H1 (cell line): ENCODE data around the gene ACTN4. TPM values are rescaled to one million over a fixed set of nuclear protein-coding genes. Genes with fewer than 3 reads are reported as not detected.

ENCODE experiments used
- CTCF ChIA-PET: fragments of 300-600 bp; sonication (Branson Sonifier 250); formaldehyde crosslinking; loops from one replicate; lab custom pipeline; 2021; ENCODE audit not compliant: partially characterized antibody; lab: Charles Lee
- POLR2A ChIA-PET: fragments of 300-600 bp; sonication (Branson Sonifier 250); formaldehyde crosslinking; loops from one replicate; lab custom pipeline; 2021; ENCODE audit warnings: inconsistent platforms; ENCODE audit not compliant: partially characterized antibody; lab: Charles Lee
- DNase-seq, 2 experiments: peaks; one replicate each; pipeline versions ENCODE4 v3.0.0 to v3.0.0-alpha.2; 2010 to 2022; ENCODE audit warnings: low spot score in 2 of 2, low read depth in 1 of 2, mixed read lengths in 1 of 2
- FAIRE-seq: peaks from 2 replicates; lab custom pipeline; 2011; peaks lifted over from hg19 to GRCh38; lab: Jason Lieb, UNC
- H2AFZ ChIP-seq: 2 replicates; pipeline ENCODE4 v1.8.1; 2012; ENCODE audit warnings: low read length, inconsistent platforms
- H2AK5ac ChIP-seq: 2 replicates; pipeline ENCODE4 v1.6.1; 2013; ENCODE audit warnings: low read depth, low read length
- H2BK120ac ChIP-seq: replicated peaks from 2 replicates; pipeline ENCODE3; 2013; ENCODE audit warnings: low read depth, low read length, inconsistent platforms
- H2BK12ac ChIP-seq: 2 replicates; pipeline ENCODE4 v1.6.1; 2013; ENCODE audit warnings: low read depth, low read length
- H2BK15ac ChIP-seq: 2 replicates; pipeline ENCODE4 v1.6.1; 2013; ENCODE audit warnings: low read length
- H2BK20ac ChIP-seq: 2 replicates; pipeline ENCODE4 v1.6.1; 2013; ENCODE audit warnings: low read length
- H2BK5ac ChIP-seq: 2 replicates; pipeline ENCODE4 v1.6.1; 2013; ENCODE audit warnings: low read depth, low read length
- H3K14ac ChIP-seq: 2 replicates; pipeline ENCODE4 v1.6.1; 2013; ENCODE audit warnings: inconsistent platforms; ENCODE audit not compliant: insufficient read length
- H3K18ac ChIP-seq: 2 replicates; pipeline ENCODE4 v1.6.1; 2013; ENCODE audit warnings: low read length; ENCODE audit errors: extremely low read depth
- H3K23ac ChIP-seq: 2 replicates; pipeline ENCODE4 v1.6.1; 2013; ENCODE audit warnings: inconsistent platforms; ENCODE audit not compliant: insufficient read length
- H3K23me2 ChIP-seq: 2 replicates; pipeline ENCODE4 v1.6.1; 2013; ENCODE audit warnings: low read depth, low read length
- H3K27ac ChIP-seq: 2 replicates; pipeline ENCODE4 v1.6.1; 2011; ENCODE audit warnings: low read depth, low read length, inconsistent platforms
- H3K27me3 ChIP-seq, 4 experiments: replicated peaks in 1 of 4; 1 replicate in 1 of 4; 2 replicates in 3 of 4; pipeline versions ENCODE4 v1.6.1 to v1.8.1; 2011 to 2013; ENCODE audit warnings: low read length in 3 of 4, mild to moderate bottlenecking in 3 of 4, inconsistent platforms in 2 of 4, mixed read lengths in 2 of 4, moderate library complexity in 1 of 4; ENCODE audit not compliant: control insufficient read depth in 3 of 4, insufficient read depth in 3 of 4; ENCODE audit errors: extremely low read depth in 1 of 4
- H3K36me3 ChIP-seq, 4 experiments: 2 replicates each; pipeline versions ENCODE4 v1.6.1 to v1.8.1; 2011 to 2013; ENCODE audit warnings: mild to moderate bottlenecking in 4 of 4, low read length in 3 of 4, moderate library complexity in 2 of 4, control low read depth in 1 of 4, inconsistent platforms in 1 of 4; ENCODE audit not compliant: insufficient read depth in 4 of 4, control insufficient read depth in 2 of 4
- H3K4ac ChIP-seq: replicated peaks from 2 replicates; pipeline ENCODE3; 2013; ENCODE audit warnings: low read length, low read depth, mixed read lengths, inconsistent platforms; ENCODE audit not compliant: insufficient read length
- H3K4me1 ChIP-seq, 4 experiments: replicated peaks in 1 of 4; 1 replicate in 1 of 4; 2 replicates in 3 of 4; pipeline versions ENCODE4 v1.6.1 to v1.8.1; 2011 to 2013; ENCODE audit warnings: low read length in 3 of 4, inconsistent platforms in 2 of 4, mixed read lengths in 1 of 4; ENCODE audit not compliant: insufficient read depth in 4 of 4, control insufficient read depth in 3 of 4
- H3K4me2 ChIP-seq, 2 experiments: 2 replicates each; pipeline versions ENCODE4 v1.6.1 to v1.8.1; 2011 to 2013; ENCODE audit warnings: low read depth in 2 of 2, low read length in 2 of 2, control low read depth in 1 of 2, inconsistent platforms in 1 of 2, mild to moderate bottlenecking in 1 of 2; ENCODE audit not compliant: insufficient read depth in 1 of 2
- H3K4me3 ChIP-seq, 4 experiments: fragments of 200-600, 300-600 bp in 1 of 4; sonication (generic), shearing (Covaris generic), sonication (Bioruptor Twin) in 1 of 4; 2 replicates each; pipeline versions ENCODE4 v1.5.1 to v1.8.1; 2011 to 2016; ENCODE audit warnings: low read length in 4 of 4, low read depth in 3 of 4, control low read depth in 2 of 4, inconsistent platforms in 2 of 4, mild to moderate bottlenecking in 2 of 4, mixed read lengths in 1 of 4, moderate library complexity in 1 of 4; ENCODE audit not compliant: insufficient read depth in 2 of 4; ENCODE audit errors: extremely low read depth in 1 of 4
- H3K56ac ChIP-seq: replicated peaks from 2 replicates; pipeline ENCODE3; 2013; ENCODE audit warnings: low read depth, mild to moderate bottlenecking, mixed read lengths, low read length, inconsistent platforms; ENCODE audit not compliant: insufficient read length
- H3K79me1 ChIP-seq: 2 replicates; pipeline ENCODE4 v1.6.1; 2013; ENCODE audit warnings: low read depth, low read length, control low read depth
- H3K79me2 ChIP-seq, 2 experiments: 2 replicates each; pipeline versions ENCODE4 v1.6.1 to v1.8.1; 2012 to 2013; ENCODE audit warnings: low read length in 2 of 2, mild to moderate bottlenecking in 2 of 2, inconsistent platforms in 1 of 2; ENCODE audit not compliant: insufficient read depth in 2 of 2, control insufficient read depth in 1 of 2
- H3K9ac ChIP-seq, 4 experiments: replicated peaks in 1 of 4; 1 replicate in 1 of 4; 2 replicates in 3 of 4; pipeline versions ENCODE4 v1.6.1 to v1.8.1; 2011 to 2013; ENCODE audit warnings: low read depth in 3 of 4, low read length in 3 of 4, control low read depth in 2 of 4, mild to moderate bottlenecking in 2 of 4, moderate library complexity in 2 of 4, inconsistent platforms in 1 of 4; ENCODE audit errors: extremely low read depth in 1 of 4
- H3K9me3 ChIP-seq, 2 experiments: 2 replicates each; pipeline versions ENCODE4 v1.6.1 to v1.8.1; 2012 to 2013; ENCODE audit warnings: mild to moderate bottlenecking in 2 of 2, moderate library complexity in 2 of 2, control low read depth in 1 of 2, inconsistent platforms in 1 of 2, low read depth in 1 of 2, low read length in 1 of 2, mixed read lengths in 1 of 2; ENCODE audit not compliant: insufficient read depth in 2 of 2
- H4K20me1 ChIP-seq, 2 experiments: replicated peaks in 1 of 2; 2 replicates each; pipeline versions ENCODE3 to v1.8.1; 2011 to 2013; ENCODE audit warnings: inconsistent platforms in 2 of 2, low read length in 2 of 2, mild to moderate bottlenecking in 1 of 2; ENCODE audit not compliant: insufficient read depth in 2 of 2, control insufficient read depth in 1 of 2
- H4K5ac ChIP-seq: 2 replicates; pipeline ENCODE4 v1.6.1; 2013; ENCODE audit warnings: low read length, low read depth, mixed read lengths, inconsistent platforms; ENCODE audit not compliant: insufficient read length
- H4K8ac ChIP-seq: 2 replicates; pipeline ENCODE4 v1.8.0; 2013; ENCODE audit warnings: mild to moderate bottlenecking, moderate library complexity, low read length, inconsistent platforms; ENCODE audit not compliant: insufficient read depth; ENCODE audit errors: extremely low read depth
- H4K91ac ChIP-seq: replicated peaks from 2 replicates; pipeline ENCODE3; 2013; ENCODE audit warnings: low read length, mixed read lengths, inconsistent platforms; ENCODE audit not compliant: insufficient read length
- CHD2 ChIP-seq: IDR thresholded peaks from 2 replicates; pipeline ENCODE4 v1.6.1; 2012; ENCODE audit warnings: low read length, improper control_type of control experiment
- SP1 ChIP-seq: IDR thresholded peaks from 2 replicates; pipeline ENCODE4 v1.6.1; 2011; ENCODE audit warnings: low read depth, low read length
- WGBS, 2 experiments: shearing (Covaris generic) in 1 of 2; methylation state at CpG; one replicate each; pipeline versions ENCODE4 v1.1.6 to v1.1.7; 2013 to 2015; ENCODE audit warnings: low lambda C conversion rate in 2 of 2, mixed read lengths in 2 of 2, inconsistent platforms in 1 of 2, low coverage in 1 of 2, missing lambda C conversion rate in 1 of 2; ENCODE audit not compliant: insufficient replicate concordance in 2 of 2, insufficient coverage in 1 of 2, insufficient read length in 1 of 2; ENCODE audit errors: extremely low coverage in 1 of 2, missing lambda C conversion rate in 1 of 2; 5-methylcytosine and 5-hydroxymethylcytosine counted together
- polyA plus RNA-seq, 7 experiments: library from polyadenylated mRNA; depleted of rRNA in 3 of 7; stranded (reverse) in 5 of 7; unstranded in 2 of 7; fragments of >200 nt in 5 of 7; fragments of 200-250 nt in 2 of 7; gene quantifications; 1 replicate in 5 of 7; 2 replicates in 1 of 7; 4 replicates in 1 of 7; pipeline versions ENCODE4 v1.2.1 to v1.2.3, GENCODE V29; 2011 to 2013; ENCODE audit warnings: missing spikeins in 2 of 7, mixed read lengths in 2 of 7
- total RNA-seq: library from RNA; stranded (reverse); fragmentation: NEBNext Ultra II Directional; extraction: Animal tissue kit (Norgen Biotek cat#: 25700); gene quantifications from 2 replicates; pipeline ENCODE4 v1.2.1, GENCODE V29; 2021

Gene ACTN4
- total and polyA plus RNA-seq, 2 of the 8 experiments (the other 6 are each of a cell fraction or from before 2014, with no cell fraction given), result 211 to 520 TPM

DNA sequence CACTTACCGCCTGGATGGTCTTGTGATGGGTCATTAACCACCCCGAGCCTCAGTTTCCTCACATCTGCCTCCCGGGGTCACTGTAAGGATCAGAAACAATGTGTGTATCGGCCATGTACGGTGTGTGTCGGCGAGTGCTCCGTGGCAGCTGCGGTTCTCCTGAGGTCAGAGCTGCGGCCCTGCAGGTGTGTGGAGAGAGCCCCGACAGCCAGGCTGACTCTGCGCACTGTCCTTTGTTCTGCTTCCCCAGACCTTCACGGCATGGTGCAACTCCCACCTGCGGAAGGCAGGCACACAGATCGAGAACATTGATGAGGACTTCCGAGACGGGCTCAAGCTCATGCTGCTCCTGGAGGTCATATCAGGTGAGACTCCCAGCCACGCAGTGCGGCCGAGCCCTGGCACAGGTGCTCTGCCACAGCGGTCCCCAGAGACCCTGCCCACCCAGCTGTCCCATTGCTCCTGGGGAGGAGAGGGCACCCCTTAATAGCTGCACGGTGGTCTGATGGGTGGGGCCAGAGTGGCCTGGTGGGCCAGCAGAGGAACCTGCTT, 53.0 kb downstream of the ACTN4 start:
- H3K4me2 ChIP-seq, result no peak overlapping the region
- H3K4ac ChIP-seq, result no peak overlapping the region
- WGBS, 2 experiments, result 93% methylated on average over 18 of the region's 22 CpGs; no CpG with 5 or more reads in 1 of the 2 experiments
- no peak overlapping the region for H3K9ac ChIP-seq
- no peak overlapping the region for H3K56ac ChIP-seq
- H2AK5ac ChIP-seq, result no peak overlapping the region
- no peak overlapping the region for H2AFZ ChIP-seq
- H3K27me3 ChIP-seq, result no peaks in the 10 kb centered on the region; a peak in 1 of 7 replicates
- no peaks in the 10 kb centered on the region for H3K23me2 ChIP-seq
- no peak overlapping the region for H4K91ac ChIP-seq
- no peaks in the 10 kb centered on the region for H3K9me3 ChIP-seq
- no peak for DNase-seq
- H3K14ac ChIP-seq, result no peak overlapping the region
- no peak overlapping the region for H2BK12ac ChIP-seq
- no peak overlapping the region for H2BK20ac ChIP-seq
- H2BK120ac ChIP-seq, result no peak overlapping the region
- H4K20me1 ChIP-seq, result peaks cover 20 to 29% of the 10 kb centered on the region in 2 experiments
- ChIA-PET POLR2A (interaction anchor here (0.7 to 3.5 kb wide), 9 partner anchors 10 to 52 kb away, joined by 3 to 15 read pairs (median 6); partner anchors contain the start of gene ACTN4), CTCF (interaction anchor here (0.8 to 6.2 kb wide), 7 partner anchors 10 to 69 kb away, joined by 3 to 39 read pairs (median 6); no protein-coding TSS in a partner anchor)
- H2BK5ac ChIP-seq, result 0 out of 2 replicates have a peak overlapping the region, but pooled peaks have one; percentile 10
- no peak overlapping the region for H4K5ac ChIP-seq
- no peak for FAIRE-seq
- no peak overlapping the region for H3K23ac ChIP-seq
- H2BK15ac ChIP-seq, result no peak overlapping the region
- H4K8ac ChIP-seq, result no peak overlapping the region
- peaks cover 0 to 43% of the 10 kb centered on the region in 2 experiments; a peak in 2 of 4 replicates for H3K79me2 ChIP-seq
- H3K18ac ChIP-seq, result no peak overlapping the region
- no peak overlapping the region for H3K4me3 ChIP-seq
- H3K36me3 ChIP-seq, result peaks cover 18 to 44% (median 26%) of the 10 kb centered on the region in 4 experiments
- peaks cover 30% of the 10 kb centered on the region for H3K79me1 ChIP-seq
- H3K27ac ChIP-seq, result no peak overlapping the region
- peaks cover 0 to 16% (median 9%) of the 10 kb centered on the region in 4 experiments; a peak in 5 of 7 replicates for H3K4me1 ChIP-seq
- TF ChIP-seq SP1, result no peak
- TF ChIP-seq CHD2, result no peak
